ENCODE data around the gene NEGR1. TPM values are rescaled to one million over a fixed set of nuclear protein-coding genes. Genes with fewer than 3 reads are reported as not detected.

NEGR1 gene
- total RNA-seq, 1 donor from 2014 or later, result 9.7 TPM

DNA sequence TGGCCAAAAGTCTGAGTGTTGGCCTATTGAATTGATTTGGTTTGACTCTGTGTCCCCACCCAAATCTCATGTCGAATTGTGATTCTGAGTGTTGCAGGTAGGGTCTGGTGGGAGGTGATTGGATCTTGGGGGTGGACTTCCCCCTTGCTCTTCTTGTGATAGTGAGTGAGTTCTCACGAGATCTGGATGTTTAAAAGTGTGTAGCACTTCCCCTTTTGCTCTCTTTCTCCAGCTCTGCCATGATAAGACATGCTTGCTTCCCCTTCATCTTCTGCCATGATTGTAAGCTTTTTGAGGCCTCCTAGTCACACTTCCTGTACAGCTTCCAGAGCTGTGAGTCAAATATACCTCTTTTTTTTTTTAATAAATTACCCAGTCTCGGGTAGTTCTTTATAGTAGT lies 904.5 kb downstream of the NEGR1 start:
- H3K36me3 ChIP-seq, result no peaks in the 10 kb centered on the region
- intact Hi-C loops (cut with micrococcal nuclease), result no loop called here
- no peaks in the 10 kb centered on the region for H3K27me3 ChIP-seq (ENCODE audit: low read depth)
- no peak for TF ChIP-seq CTCF (IDR thresholded peaks at IDR 0.05; ENCODE audit: borderline replicate concordance)
- DNase-seq, result no peak
- H3K9me3 ChIP-seq (replicated peaks), result no peaks in the 10 kb centered on the region
- H3K4me3 ChIP-seq, result no peak overlapping the region
- H3K4me1 ChIP-seq, result no peaks in the 10 kb centered on the region
- H3K27ac ChIP-seq (replicated peaks), result no peak overlapping the region

GRCh38 chr1:71372496-71372895 lies 909.8 kb downstream of the NEGR1 start:
- H3K4me3 ChIP-seq, result no peak overlapping the region
- no peak overlapping the region for H3K27ac ChIP-seq (replicated peaks)
- no peaks in the 10 kb centered on the region for H3K9me3 ChIP-seq (replicated peaks)
- intact Hi-C loops (cut with micrococcal nuclease), result no loop called here
- no peaks in the 10 kb centered on the region for H3K36me3 ChIP-seq
- no peaks in the 10 kb centered on the region for H3K4me1 ChIP-seq
- no peak for TF ChIP-seq CTCF (IDR thresholded peaks at IDR 0.05; ENCODE audit: borderline replicate concordance)
- H3K27me3 ChIP-seq (ENCODE audit: low read depth), result no peaks in the 10 kb centered on the region
- DNase-seq, result no peak

GRCh38 chr1:71371581-71371980 lies 910.8 kb downstream of the NEGR1 start:
- H3K36me3 ChIP-seq, result no peaks in the 10 kb centered on the region
- H3K27me3 ChIP-seq (ENCODE audit: low read depth), result no peaks in the 10 kb centered on the region
- H3K9me3 ChIP-seq (replicated peaks), result no peaks in the 10 kb centered on the region
- intact Hi-C loops (cut with micrococcal nuclease), result no loop called here
- H3K4me3 ChIP-seq, result no peak overlapping the region
- no peak for TF ChIP-seq CTCF (IDR thresholded peaks at IDR 0.05; ENCODE audit: borderline replicate concordance)
- no peak overlapping the region for H3K27ac ChIP-seq (replicated peaks)
- no peaks in the 10 kb centered on the region for H3K4me1 ChIP-seq
- no peak for DNase-seq

GRCh38 chr1:71364236-71364635 lies 918.1 kb downstream of the NEGR1 start:
- DNase-seq, result no peak
- Histone ChIP-seq H3K27ac (replicated peaks) (no peak overlapping the region), H3K36me3 (no peaks in the 10 kb centered on the region), H3K9me3 (replicated peaks) (peaks cover 10% of the 10 kb centered on the region), H3K4me3 (no peak overlapping the region), H3K27me3 (ENCODE audit: low read depth) (no peaks in the 10 kb centered on the region), H3K4me1 (no peaks in the 10 kb centered on the region)
- no peak for TF ChIP-seq CTCF (IDR thresholded peaks at IDR 0.05; ENCODE audit: borderline replicate concordance)
- intact Hi-C loops (cut with micrococcal nuclease), result no loop called here

GRCh38 chr1:71362691-71363090 lies 919.6 kb downstream of the NEGR1 start:
- intact Hi-C loops (cut with micrococcal nuclease), result no loop called here
- H3K4me1 ChIP-seq, result no peaks in the 10 kb centered on the region
- TF ChIP-seq CTCF (IDR thresholded peaks at IDR 0.05; ENCODE audit: borderline replicate concordance), result no peak
- no peaks in the 10 kb centered on the region for H3K36me3 ChIP-seq
- H3K27ac ChIP-seq (replicated peaks), result no peak overlapping the region
- DNase-seq, result no peak
- peaks cover 19% of the 10 kb centered on the region for H3K9me3 ChIP-seq (replicated peaks)
- no peak overlapping the region for H3K4me3 ChIP-seq
- no peaks in the 10 kb centered on the region for H3K27me3 ChIP-seq (ENCODE audit: low read depth)

DNA sequence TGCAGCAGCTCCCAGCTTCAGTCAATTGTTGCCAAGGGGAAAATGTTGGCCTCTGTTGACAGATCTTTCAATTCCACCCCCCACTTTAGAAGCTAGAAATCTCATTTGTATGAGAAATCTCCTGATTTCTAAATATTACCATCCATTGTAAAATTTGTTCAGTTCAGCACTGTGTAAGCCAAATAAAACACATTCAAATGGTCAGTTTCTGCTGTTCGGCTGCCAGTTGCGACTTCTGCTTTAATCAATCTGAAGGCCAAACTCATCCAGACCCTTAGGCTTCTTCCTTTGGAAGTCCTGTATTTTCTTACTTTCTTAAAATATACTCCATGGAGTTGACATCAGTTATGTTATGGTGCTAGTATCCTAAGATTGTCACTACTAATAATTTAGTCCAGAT lies 920.3 kb downstream of the NEGR1 start:
- peaks cover 21% of the 10 kb centered on the region for H3K9me3 ChIP-seq (replicated peaks)
- no peaks in the 10 kb centered on the region for H3K4me1 ChIP-seq
- DNase-seq, result no peak
- H3K27me3 ChIP-seq (ENCODE audit: low read depth), result no peaks in the 10 kb centered on the region
- no peak overlapping the region for H3K4me3 ChIP-seq
- TF ChIP-seq CTCF (IDR thresholded peaks at IDR 0.05; ENCODE audit: borderline replicate concordance), result no peak
- no peak overlapping the region for H3K27ac ChIP-seq (replicated peaks)
- H3K36me3 ChIP-seq, result no peaks in the 10 kb centered on the region
- intact Hi-C loops (cut with micrococcal nuclease), result no loop called here

Data from left ventricle myocardium inferior (tissue), 1 donor.